Measurements from ENCODE around the gene ZBTB7C. TPM values are rescaled to one million over a fixed set of nuclear protein-coding genes. Genes with fewer than 3 reads are reported as not detected.

Gene ZBTB7C
- total RNA-seq, 1 donor from 2014 or later, result 0.11 TPM

- Mint-ChIP-seq H3K9me3 (ENCODE audit: unreplicated experiment) (no peaks in the 10 kb centered on the region), H3K4me1 (ENCODE audit: unreplicated experiment) (peaks cover 18% of the 10 kb centered on the region), H3K36me3 (ENCODE audit: unreplicated experiment) (no peaks in the 10 kb centered on the region), H3K4me3 (ENCODE audit: unreplicated experiment) (no peak overlapping the region), H3K27ac (ENCODE audit: unreplicated experiment) (no peak overlapping the region), H3K27me3 (ENCODE audit: unreplicated experiment) (peaks cover 4% of the 10 kb centered on the region)
- no peak for TF ChIP-seq CTCF (IDR thresholded peaks at IDR 0.05)
- no peak for DNase-seq (ENCODE audit: extremely low spot score, unreplicated experiment)
These were observed 409.4 kb downstream of the ZBTB7C start for GRCh38 chr18:47999801-48000248.

- Mint-ChIP-seq H3K4me1 (ENCODE audit: unreplicated experiment) (peaks cover 6% of the 10 kb centered on the region), H3K27ac (ENCODE audit: unreplicated experiment) (no peak overlapping the region)
These were observed 411.8 kb downstream of the ZBTB7C start for GRCh38 chr18:47997338-47997780.

GRCh38 chr18:47996091-47996541 is 413.1 kb downstream of the ZBTB7C start:
- H3K27me3 Mint-ChIP-seq (ENCODE audit: unreplicated experiment), result peaks cover 6% of the 10 kb centered on the region
- peaks cover 6% of the 10 kb centered on the region for H3K4me1 Mint-ChIP-seq (ENCODE audit: unreplicated experiment)
- no peak for DNase-seq (ENCODE audit: extremely low spot score, unreplicated experiment)
- no peak overlapping the region for H3K27ac Mint-ChIP-seq (ENCODE audit: unreplicated experiment)
- H3K36me3 Mint-ChIP-seq (ENCODE audit: unreplicated experiment), result no peaks in the 10 kb centered on the region
- TF ChIP-seq CTCF (IDR thresholded peaks at IDR 0.05), result no peak
- H3K4me3 Mint-ChIP-seq (ENCODE audit: unreplicated experiment), result no peak overlapping the region
- H3K9me3 Mint-ChIP-seq (ENCODE audit: unreplicated experiment), result no peaks in the 10 kb centered on the region

More at GRCh38 chr18:47997338-47997780, 411.8 kb downstream of the ZBTB7C start:
- Mint-ChIP-seq H3K4me3 (ENCODE audit: unreplicated experiment) (no peak overlapping the region), H3K36me3 (ENCODE audit: unreplicated experiment) (no peaks in the 10 kb centered on the region), H3K9me3 (ENCODE audit: unreplicated experiment) (no peaks in the 10 kb centered on the region), H3K27me3 (ENCODE audit: unreplicated experiment) (peaks cover 4% of the 10 kb centered on the region)
- no peak for DNase-seq (ENCODE audit: extremely low spot score, unreplicated experiment)
- TF ChIP-seq CTCF (IDR thresholded peaks at IDR 0.05), result peak; percentile 49

GRCh38 chr18:47995654-47996053 is 413.5 kb downstream of the ZBTB7C start:
- Mint-ChIP-seq H3K4me1 (ENCODE audit: unreplicated experiment) (peaks cover 6% of the 10 kb centered on the region), H3K9me3 (ENCODE audit: unreplicated experiment) (no peaks in the 10 kb centered on the region), H3K4me3 (ENCODE audit: unreplicated experiment) (no peak overlapping the region), H3K27me3 (ENCODE audit: unreplicated experiment) (peaks cover 8% of the 10 kb centered on the region), H3K36me3 (ENCODE audit: unreplicated experiment) (no peaks in the 10 kb centered on the region), H3K27ac (ENCODE audit: unreplicated experiment) (no peak overlapping the region)
- no peak for TF ChIP-seq CTCF (IDR thresholded peaks at IDR 0.05)
- DNase-seq (ENCODE audit: extremely low spot score, unreplicated experiment), result no peak

GRCh38 chr18:47993409-47993808 is 415.8 kb downstream of the ZBTB7C start:
- Mint-ChIP-seq H3K27ac (ENCODE audit: unreplicated experiment) (no peak overlapping the region), H3K4me3 (ENCODE audit: unreplicated experiment) (no peak overlapping the region), H3K4me1 (ENCODE audit: unreplicated experiment) (peaks cover 6% of the 10 kb centered on the region), H3K9me3 (ENCODE audit: unreplicated experiment) (no peaks in the 10 kb centered on the region), H3K27me3 (ENCODE audit: unreplicated experiment) (peaks cover 22% of the 10 kb centered on the region), H3K36me3 (ENCODE audit: unreplicated experiment) (no peaks in the 10 kb centered on the region)
- TF ChIP-seq CTCF (IDR thresholded peaks at IDR 0.05), result no peak
- DNase-seq (ENCODE audit: extremely low spot score, unreplicated experiment), result no peak

Data from osteocyte (in vitro differentiated cells).